Coronary artery (tissue), 2 donors: ENCODE measurements around the gene HOXA9.

Experiments used
- DNase-seq: peaks from one replicate; pipeline ENCODE4 v3.0.0-alpha.2; 2017; ENCODE audit warnings: low spot score
- H3K27ac ChIP-seq, 2 donors: fragments of 200-600 bp; sonication (generic); one replicate each; pipeline ENCODE4 v1.5.1; 2016 to 2019
- H3K4me3 ChIP-seq: fragments of 200-600 bp; sonication (generic); 2 replicates; pipeline ENCODE4 v1.5.1; 2016; ENCODE audit warnings: mild to moderate bottlenecking, moderate library complexity
- TF ChIP-seq, protein P1 (sequence below): fragments of 200-600 bp; sonication (generic); IDR thresholded peaks from one replicate; pipeline ENCODE4 v1.5.1; 2019; ENCODE audit warnings: antibody characterized with exemption

HOXA9 gene

GRCh38 chr7:27210441-27211083 lies 45.2 kb upstream of the HOXA9 start:
- Histone ChIP-seq H3K27ac (no peak overlapping the region), H3K4me3 (peak overlapping the region; percentile 44)
- TF ChIP-seq, protein P1, sequence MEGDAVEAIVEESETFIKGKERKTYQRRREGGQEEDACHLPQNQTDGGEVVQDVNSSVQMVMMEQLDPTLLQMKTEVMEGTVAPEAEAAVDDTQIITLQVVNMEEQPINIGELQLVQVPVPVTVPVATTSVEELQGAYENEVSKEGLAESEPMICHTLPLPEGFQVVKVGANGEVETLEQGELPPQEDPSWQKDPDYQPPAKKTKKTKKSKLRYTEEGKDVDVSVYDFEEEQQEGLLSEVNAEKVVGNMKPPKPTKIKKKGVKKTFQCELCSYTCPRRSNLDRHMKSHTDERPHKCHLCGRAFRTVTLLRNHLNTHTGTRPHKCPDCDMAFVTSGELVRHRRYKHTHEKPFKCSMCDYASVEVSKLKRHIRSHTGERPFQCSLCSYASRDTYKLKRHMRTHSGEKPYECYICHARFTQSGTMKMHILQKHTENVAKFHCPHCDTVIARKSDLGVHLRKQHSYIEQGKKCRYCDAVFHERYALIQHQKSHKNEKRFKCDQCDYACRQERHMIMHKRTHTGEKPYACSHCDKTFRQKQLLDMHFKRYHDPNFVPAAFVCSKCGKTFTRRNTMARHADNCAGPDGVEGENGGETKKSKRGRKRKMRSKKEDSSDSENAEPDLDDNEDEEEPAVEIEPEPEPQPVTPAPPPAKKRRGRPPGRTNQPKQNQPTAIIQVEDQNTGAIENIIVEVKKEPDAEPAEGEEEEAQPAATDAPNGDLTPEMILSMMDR, result peak; percentile 42
- peak; percentile 70 for DNase-seq

DNA sequence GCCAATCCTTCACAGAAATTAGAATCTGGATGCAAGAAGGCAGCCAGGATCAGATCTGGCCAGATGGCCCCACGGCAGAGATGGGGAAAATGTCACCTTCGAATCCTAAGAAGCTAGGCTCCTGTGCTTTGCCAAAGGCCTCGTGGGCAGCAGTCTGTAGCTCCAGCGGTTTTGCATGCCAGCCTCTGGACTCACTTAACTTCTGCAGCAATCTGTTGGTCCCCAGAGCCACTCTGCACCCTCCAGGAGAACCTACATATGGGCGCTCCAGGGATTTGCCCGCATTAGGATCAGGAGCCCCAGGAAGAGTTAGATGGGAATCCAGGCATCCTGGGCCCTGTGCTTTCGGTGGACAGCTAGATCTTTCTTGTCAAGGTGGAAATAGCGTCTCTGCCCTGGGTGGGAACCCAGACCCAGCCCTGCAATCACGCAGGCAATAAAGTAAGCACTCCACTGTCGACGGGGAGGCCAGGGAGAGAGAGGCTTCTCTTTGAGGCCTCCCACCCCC lies 44.6 kb upstream of the HOXA9 start:
- DNase-seq, result no peak
- Histone ChIP-seq H3K4me3 (peak overlapping the region; percentile 44), H3K27ac (no peak overlapping the region)
- TF ChIP-seq, protein P1, result no peak

- Histone ChIP-seq H3K4me3 (no peak overlapping the region), H3K27ac (no peak overlapping the region)
- DNase-seq, result peak; percentile 56
- TF ChIP-seq, protein P1, result no peak
These were observed 43.7 kb upstream of the HOXA9 start for GRCh38 chr7:27208998-27209397.

GRCh38 chr7:27207348-27207985 lies 42.1 kb upstream of the HOXA9 start:
- TF ChIP-seq, protein P1, result no peak
- no peak for DNase-seq
- H3K27ac ChIP-seq, result no peak overlapping the region
- H3K4me3 ChIP-seq, result no peak overlapping the region

GRCh38 chr7:27205325-27206280 lies 40.3 kb upstream of the HOXA9 start:
- Histone ChIP-seq H3K4me3 (peak overlapping the region; percentile 32), H3K27ac (no peak overlapping the region)
- no peak for DNase-seq
- TF ChIP-seq, protein P1, result no peak

DNA sequence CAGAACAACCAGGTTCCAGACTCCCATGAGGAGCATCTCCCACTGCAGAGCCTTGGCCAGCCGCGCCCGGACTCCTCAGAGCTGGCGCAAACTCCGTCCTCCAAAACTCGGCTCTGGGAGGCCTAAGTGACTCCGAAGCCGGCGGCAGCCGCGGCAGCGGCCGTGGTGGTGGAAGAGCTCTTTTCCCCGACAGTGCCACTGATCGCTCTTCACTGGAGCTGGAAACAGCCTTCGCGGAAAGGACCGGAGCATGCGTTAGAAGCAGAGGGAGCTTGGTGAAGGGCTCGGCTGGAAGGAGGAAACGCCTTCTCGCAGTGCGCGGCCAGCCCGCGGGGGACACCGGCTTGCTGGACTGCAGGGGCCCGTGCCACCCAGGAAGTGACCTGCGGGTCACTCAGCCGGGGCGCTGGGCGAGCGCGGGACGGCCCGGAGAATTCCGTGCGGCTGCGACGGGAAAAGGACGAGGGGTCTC lies 39.5 kb upstream of the HOXA9 start:
- Histone ChIP-seq H3K27ac (no peak overlapping the region), H3K4me3 (peak overlapping the region; percentile 32)
- no peak for DNase-seq
- TF ChIP-seq, protein P1, result no peak
